Kidney (tissue), 14 donors: ENCODE measurements around the gene SFXN2. TPM values are rescaled to one million over a fixed set of nuclear protein-coding genes. Genes with fewer than 3 reads are reported as not detected.

Experiments used
- DNase-seq, 5 donors: peaks; one replicate each; pipeline ENCODE4 v3.0.0-alpha.2; 2013 to 2020
- FAIRE-seq: peaks from 2 replicates; lab custom pipeline; 2012; peaks lifted over from hg19 to GRCh38; lab: Jason Lieb, UNC
- H3K27ac ChIP-seq, 2 donors: one replicate each; pipeline ENCODE4 v1.7.0; 2013; ENCODE audit warnings: low read depth in 2 of 2, low read length in 2 of 2, inconsistent platforms in 1 of 2
- H3K27me3 ChIP-seq: one replicate; pipeline ENCODE4 v1.7.1; 2013; ENCODE audit warnings: low read length, inconsistent platforms; ENCODE audit not compliant: control insufficient read depth, insufficient read depth
- H3K36me3 ChIP-seq, 3 donors: one replicate each; pipeline versions ENCODE4 v1.7.0 to v1.7.1; 2013; ENCODE audit warnings: low read length in 3 of 3, control low read depth in 1 of 3, inconsistent platforms in 1 of 3; ENCODE audit not compliant: insufficient read depth in 3 of 3, control insufficient read depth in 2 of 3
- H3K4me1 ChIP-seq, 3 donors: one replicate each; pipeline versions ENCODE4 v1.7.0 to v1.7.1; 2013; ENCODE audit warnings: low read length in 3 of 3, inconsistent platforms in 1 of 3, low read depth in 1 of 3; ENCODE audit not compliant: control insufficient read depth in 2 of 3, insufficient read depth in 2 of 3
- H3K4me3 ChIP-seq, 3 donors: one replicate each; pipeline versions ENCODE4 v1.7.0 to v1.8.1; 2013; ENCODE audit warnings: low read length in 3 of 3, control low read depth in 1 of 3, inconsistent platforms in 1 of 3
- H3K9ac ChIP-seq, 3 donors: one replicate each; pipeline versions ENCODE4 v1.7.0 to v1.7.1; 2013; ENCODE audit warnings: low read length in 3 of 3, control low read depth in 1 of 3, inconsistent platforms in 1 of 3
- H3K9me3 ChIP-seq, 3 donors: one replicate each; pipeline versions ENCODE4 v1.7.0 to v1.7.1; 2013; ENCODE audit warnings: low read length in 3 of 3, control low read depth in 1 of 3, inconsistent platforms in 1 of 3; ENCODE audit not compliant: control insufficient read depth in 2 of 3, insufficient read depth in 1 of 3
- intact Hi-C: fragments of 100-400 bp; cut with DNase I; formaldehyde crosslinking; loops from one replicate; pipeline ENCODE4 v1.11.1; 2022
- polyA plus RNA-seq: library from polyadenylated mRNA; stranded (reverse); fragments of 350-450 nt; fragmentation: Illumina TruSeq; extraction: RNeasy Lipid Tissue Mini Kit (QIAGEN cat#74804); gene quantifications from one replicate; pipeline ENCODE4 v1.2.3, GENCODE V29; 2014; ENCODE audit warnings: low read depth, low replicate concordance; ENCODE audit not compliant: insufficient read depth
- total RNA-seq: library from RNA; stranded (reverse); fragmentation: NEBNext Ultra II Directional; extraction: Animal tissue kit (Norgen Biotek cat#: 25700); gene quantifications from one replicate; pipeline ENCODE4 v1.2.1, GENCODE V29; 2021
- TF ChIP-seq, protein P1 (sequence below): IDR thresholded peaks from 3 replicates; pipeline ENCODE4 v1.5.1; 2012; ENCODE audit warnings: mild to moderate bottlenecking, moderate library complexity, borderline replicate concordance; ENCODE audit not compliant: insufficient read depth; ENCODE audit errors: extremely low read depth
- donor health status: control.
- donor health status: control.
- donor health status: control.
- donor health status: control.
- donor health status: control.
- donor health status: DM: yes; HTN: yes; CAD: no.
- donor health status: Normal renal cell carcinoma (clear cell type).

The SFXN2 gene
- total and polyA plus RNA-seq, 2 donors from 2014 or later: 17.3 to 72.1 TPM

DNA sequence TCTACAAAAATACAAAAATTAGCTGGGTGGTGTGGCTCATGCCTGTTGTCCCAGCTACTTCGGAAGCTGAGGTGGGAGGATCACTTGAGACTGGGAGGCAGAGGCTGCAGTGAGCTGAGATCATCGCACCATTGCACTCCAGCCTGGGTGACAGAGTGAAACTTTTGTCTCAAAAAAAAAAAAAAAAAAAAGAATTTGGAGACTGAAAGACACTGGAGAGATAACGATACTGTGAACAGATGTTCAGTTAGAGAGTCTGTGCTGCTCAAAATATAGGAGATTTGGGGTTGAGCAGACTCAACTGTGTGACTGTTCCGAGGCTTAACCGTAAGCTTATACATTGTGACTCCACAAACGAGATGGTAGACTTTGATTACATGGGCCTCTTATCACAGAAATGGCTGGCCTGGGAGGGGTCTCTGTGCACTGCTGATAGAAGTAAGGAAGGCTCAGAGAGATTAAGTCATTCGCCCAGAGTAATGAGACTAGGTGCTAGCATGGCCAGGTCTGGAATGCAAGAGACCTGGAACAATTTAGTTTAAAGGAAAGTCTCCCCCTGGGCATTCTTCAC lies 48.7 kb downstream of the SFXN2 start:
- H3K9me3 ChIP-seq: no peaks in the 10 kb centered on the region
- peak overlapping the region in 1 of 2 donors; percentile 1 for H3K27ac ChIP-seq
- peaks cover 13 to 40% (median 31%) of the 10 kb centered on the region in 3 donors for H3K4me1 ChIP-seq
- no peak for FAIRE-seq
- TF ChIP-seq, protein P1, sequence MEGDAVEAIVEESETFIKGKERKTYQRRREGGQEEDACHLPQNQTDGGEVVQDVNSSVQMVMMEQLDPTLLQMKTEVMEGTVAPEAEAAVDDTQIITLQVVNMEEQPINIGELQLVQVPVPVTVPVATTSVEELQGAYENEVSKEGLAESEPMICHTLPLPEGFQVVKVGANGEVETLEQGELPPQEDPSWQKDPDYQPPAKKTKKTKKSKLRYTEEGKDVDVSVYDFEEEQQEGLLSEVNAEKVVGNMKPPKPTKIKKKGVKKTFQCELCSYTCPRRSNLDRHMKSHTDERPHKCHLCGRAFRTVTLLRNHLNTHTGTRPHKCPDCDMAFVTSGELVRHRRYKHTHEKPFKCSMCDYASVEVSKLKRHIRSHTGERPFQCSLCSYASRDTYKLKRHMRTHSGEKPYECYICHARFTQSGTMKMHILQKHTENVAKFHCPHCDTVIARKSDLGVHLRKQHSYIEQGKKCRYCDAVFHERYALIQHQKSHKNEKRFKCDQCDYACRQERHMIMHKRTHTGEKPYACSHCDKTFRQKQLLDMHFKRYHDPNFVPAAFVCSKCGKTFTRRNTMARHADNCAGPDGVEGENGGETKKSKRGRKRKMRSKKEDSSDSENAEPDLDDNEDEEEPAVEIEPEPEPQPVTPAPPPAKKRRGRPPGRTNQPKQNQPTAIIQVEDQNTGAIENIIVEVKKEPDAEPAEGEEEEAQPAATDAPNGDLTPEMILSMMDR: no peak
- DNase-seq: peak in 1 of 5 donors; percentile 34
- no peaks in the 10 kb centered on the region for H3K36me3 ChIP-seq
- H3K4me3 ChIP-seq: no peak overlapping the region
- intact Hi-C loops: no loop called here
- no peaks in the 10 kb centered on the region for H3K27me3 ChIP-seq
- H3K9ac ChIP-seq: no peak overlapping the region

DNA sequence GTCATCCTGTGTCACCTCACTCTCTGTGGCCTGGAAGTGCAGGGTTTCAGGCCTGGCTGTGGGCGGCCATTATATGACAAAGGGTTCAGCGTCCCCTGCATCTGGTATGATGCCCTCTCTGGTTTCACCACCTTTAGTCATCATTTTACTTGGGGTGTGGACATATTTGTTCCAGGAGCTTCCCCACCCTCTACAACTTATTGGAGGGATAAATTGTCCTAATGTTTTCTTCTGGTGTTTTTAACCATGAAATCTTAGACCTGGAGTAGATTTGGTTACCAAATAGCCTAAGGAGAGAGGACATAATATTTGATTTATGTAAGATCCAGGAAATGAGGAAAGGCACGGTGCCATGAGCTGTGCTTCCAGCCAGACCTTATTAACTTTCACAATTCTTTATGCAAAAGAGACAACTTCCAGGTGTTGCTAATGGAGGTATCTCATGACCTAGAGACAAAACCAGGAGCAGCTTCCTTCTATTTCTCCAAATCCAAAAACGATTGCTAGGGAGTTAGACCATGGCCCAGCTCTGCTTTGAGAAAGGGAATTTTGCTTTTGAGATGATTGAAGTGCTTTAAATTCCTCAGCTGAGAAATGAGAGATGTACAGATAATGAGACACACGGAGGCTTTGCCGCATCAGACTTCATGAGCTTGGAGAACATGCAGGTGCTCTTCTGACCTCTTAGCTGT lies 50.2 kb downstream of the SFXN2 start:
- Histone ChIP-seq H3K27me3 (no peaks in the 10 kb centered on the region), H3K4me3 (no peak overlapping the region), H3K9ac (no peak overlapping the region), H3K4me1 (peaks cover 10 to 32% (median 26%) of the 10 kb centered on the region in 3 donors), H3K36me3 (no peaks in the 10 kb centered on the region), H3K9me3 (no peaks in the 10 kb centered on the region), H3K27ac (peak overlapping the region; percentile 19 to 75)
- FAIRE-seq (no peak), DNase-seq (peak in 3 of 5 donors; percentile 32 to 76 (median 57))
- intact Hi-C loops: no loop called here
- TF ChIP-seq, protein P1: no peak

DNA sequence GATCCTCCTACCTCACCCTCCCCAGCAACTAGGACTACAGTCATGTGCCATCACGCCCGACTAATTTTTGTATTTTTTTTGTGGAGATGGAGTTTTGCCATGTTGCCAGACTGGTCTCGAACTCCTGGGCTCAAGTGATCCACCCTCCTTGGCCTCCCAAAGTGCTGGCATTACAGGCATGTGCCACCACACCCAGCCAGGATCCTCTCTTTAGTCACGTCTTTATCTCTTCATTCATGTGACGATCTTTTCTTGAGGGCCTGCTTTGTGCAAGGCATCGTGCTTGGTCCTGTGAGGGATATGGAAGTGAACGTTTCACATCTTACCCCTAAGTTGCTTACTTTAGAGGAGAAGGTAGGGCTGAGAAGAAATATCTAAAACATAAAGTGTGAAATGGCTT lies 50.9 kb downstream of the SFXN2 start:
- FAIRE-seq: no peak
- Histone ChIP-seq H3K4me1 (peaks cover 10 to 29% (median 28%) of the 10 kb centered on the region in 3 donors), H3K27ac (peak overlapping the region in 1 of 2 donors; percentile 53)

More for the DNA sequence above, 50.9 kb downstream of the SFXN2 start:
- Histone ChIP-seq H3K9ac (no peak overlapping the region), H3K4me3 (no peak overlapping the region), H3K9me3 (no peaks in the 10 kb centered on the region), H3K27me3 (no peaks in the 10 kb centered on the region), H3K36me3 (no peaks in the 10 kb centered on the region)
- TF ChIP-seq, protein P1: no peak
- no peak for DNase-seq
- intact Hi-C loops: no loop called here
